Endothelial cell of umbilical vein (primary cell): ENCODE data around the gene HIGD2B. TPM values are rescaled to one million over a fixed set of nuclear protein-coding genes. Genes with fewer than 3 reads are reported as not detected.
A peak's percentile ranks its signal among the peaks of the same experiment; 100 is the strongest.
"Not testable (repeated sequence)": the region's sequence is repeated elsewhere in the genome, so short reads cannot be mapped to it uniquely, and the experiment has no call there.

Source experiments
- BruUV-seq: library from RNA; stranded (reverse); fragments of 400-500 nt; replicated peaks from 2 replicates; lab custom pipeline; 2021; lab: Mats Ljungman, UMichigan
- CTCF ChIA-PET: fragments of 300-600, 350-600 bp; sonication (Branson Sonifier 250); formaldehyde crosslinking; loops from one replicate; lab custom pipeline; 2021; ENCODE audit warnings: antibody characterized with exemption, inconsistent platforms; lab: Charles Lee
- POLR2A ChIA-PET: fragments of 300-600, 350-600 bp; sonication (Branson Sonifier 250); formaldehyde crosslinking; loops from one replicate; lab custom pipeline; 2021; ENCODE audit warnings: antibody characterized with exemption, inconsistent platforms; lab: Charles Lee
- DNase-seq: peaks from one replicate; pipeline ENCODE4 v3.0.0-alpha.2; 2011; ENCODE audit warnings: low read depth, low spot score
- FAIRE-seq: peaks from 2 replicates; lab custom pipeline; 2011; peaks lifted over from hg19 to GRCh38; lab: Jason Lieb, UNC
- H2AFZ ChIP-seq: 2 replicates; pipeline ENCODE4 v1.6.0; 2012; ENCODE audit warnings: low read depth, low read length, control low read depth, inconsistent platforms
- H3K27ac ChIP-seq: 2 replicates; pipeline ENCODE4 v1.5.1; 2011; ENCODE audit warnings: low read depth, mild to moderate bottlenecking, control low read depth, low read length, moderate library complexity; ENCODE audit not compliant: insufficient read depth
- H3K27me3 ChIP-seq, 2 experiments: 2 replicates each; pipeline versions ENCODE4 v1.6.0 to v1.6.1; 2011; ENCODE audit warnings: low read length in 2 of 2, mixed read lengths in 1 of 2; ENCODE audit not compliant: control insufficient read depth in 2 of 2, insufficient read depth in 2 of 2
- H3K36me3 ChIP-seq, 2 experiments: 2 replicates in 1 of 2; 3 replicates in 1 of 2; pipeline ENCODE4 v1.5.1; 2011; ENCODE audit warnings: low read length in 2 of 2, mild to moderate bottlenecking in 1 of 2, moderate library complexity in 1 of 2; ENCODE audit not compliant: control insufficient read depth in 2 of 2, insufficient read depth in 2 of 2; ENCODE audit errors: extremely low read depth in 1 of 2
- H3K4me1 ChIP-seq: 3 replicates; pipeline ENCODE4 v1.5.1; 2011; ENCODE audit warnings: mild to moderate bottlenecking, low read length; ENCODE audit not compliant: control insufficient read depth, insufficient read depth; ENCODE audit errors: extremely low read depth
- H3K4me2 ChIP-seq: 2 replicates; pipeline ENCODE4 v1.6.1; 2011; ENCODE audit warnings: low read length, control low read depth, mixed read lengths; ENCODE audit not compliant: insufficient read depth
- H3K4me3 ChIP-seq, 3 experiments: fragments of 200-600 bp in 1 of 3; sonication (generic), shearing (Covaris generic) in 1 of 3; replicated peaks in 1 of 3; 2 replicates each; pipeline ENCODE4 v1.5.1; 2011 to 2016; ENCODE audit warnings: control low read depth in 3 of 3, low read length in 3 of 3, mild to moderate bottlenecking in 2 of 3, inconsistent platforms in 1 of 3, low read depth in 1 of 3, moderate library complexity in 1 of 3; ENCODE audit not compliant: insufficient read depth in 1 of 3
- H3K79me2 ChIP-seq: 2 replicates; pipeline ENCODE4 v1.6.0; 2012; ENCODE audit warnings: low read length, inconsistent platforms; ENCODE audit not compliant: control insufficient read depth, insufficient read depth
- H3K9ac ChIP-seq: replicated peaks from 2 replicates; pipeline ENCODE3; 2011; ENCODE audit warnings: low read length, control low read depth; ENCODE audit not compliant: insufficient read depth; ENCODE audit errors: extremely low read depth
- H3K9me1 ChIP-seq: replicated peaks from 3 replicates; pipeline ENCODE4 v1.6.0; 2011; ENCODE audit warnings: mild to moderate bottlenecking, low read length; ENCODE audit not compliant: control insufficient read depth, insufficient read depth; ENCODE audit errors: extremely low read depth
- H3K9me3 ChIP-seq: replicated peaks from 2 replicates; pipeline ENCODE4 v1.5.1; 2012; ENCODE audit warnings: low read length, inconsistent platforms; ENCODE audit not compliant: control insufficient read depth, insufficient read depth
- H4K20me1 ChIP-seq: replicated peaks from 2 replicates; pipeline ENCODE3; 2011; ENCODE audit warnings: mild to moderate bottlenecking, low read length; ENCODE audit not compliant: control insufficient read depth, insufficient read depth; ENCODE audit errors: extremely low read depth
- CTCF ChIP-seq, 2 donors: IDR thresholded peaks; 1 replicate in 1 of 2; 2 replicates in 1 of 2; pipeline ENCODE4 v1.5.1; 2011; ENCODE audit warnings: low read length in 2 of 2, mild to moderate bottlenecking in 2 of 2, moderate library complexity in 2 of 2, control low read depth in 1 of 2, inconsistent platforms in 1 of 2, low read depth in 1 of 2; ENCODE audit not compliant: insufficient read depth in 1 of 2; ENCODE audit errors: extremely low read depth in 1 of 2
- dilution Hi-C: fragments of 300-500 bp; cut with MboI; formaldehyde crosslinking; loops from one replicate; pipeline ENCODE4 v1.15.0; 2019; ENCODE audit warnings: low sequenced_read_pairs; ENCODE audit not compliant: extremely low pct_ligation_motif_present
- intact Hi-C: fragments of 100-400 bp; cut with micrococcal nuclease; formaldehyde crosslinking; loops from one replicate; pipeline ENCODE4 v1.10.0; 2022
- polyA plus RNA-seq, 4 experiments: library from polyadenylated mRNA; depleted of rRNA in 3 of 4; stranded (reverse) in 3 of 4; unstranded in 1 of 4; fragments of >200 nt; gene quantifications; 2 replicates each; pipeline versions ENCODE4 v1.2.1 to v1.2.3, GENCODE V29; 2011 to 2012; ENCODE audit warnings: missing spikeins in 1 of 4
- total RNA-seq: library from RNA; stranded (reverse); gene quantifications from 2 replicates; pipeline ENCODE4 v1.2.3, GENCODE V29; 2021

The HIGD2B gene
- total and polyA plus RNA-seq, 2 donors (not counting 3 experiments of a cell fraction or from before 2014, with no cell fraction given) = not detected

GRCh38 chr15:72629068-72629570 lies 56.9 kb downstream of the HIGD2B start:
- H3K27me3 ChIP-seq, H3K79me2 ChIP-seq, H3K9me3 ChIP-seq, POLR2A ChIA-PET, H3K4me3 ChIP-seq, H3K36me3 ChIP-seq, H3K27ac ChIP-seq, BruUV-seq, FAIRE-seq, intact Hi-C loops, H3K4me2 ChIP-seq, H3K4me1 ChIP-seq, dilution Hi-C loops, H3K9me1 ChIP-seq, H3K9ac ChIP-seq, H4K20me1 ChIP-seq, H2AFZ ChIP-seq, DNase-seq: not testable (repeated sequence)
- CTCF ChIA-PET = interaction anchor here (0.6 to 1.0 kb wide), 3 partner anchors 29 to 885 kb away, joined by 3 to 4 read pairs (median 3); no protein-coding TSS in a partner anchor

- POLR2A ChIA-PET, H2AFZ ChIP-seq, H3K36me3 ChIP-seq, FAIRE-seq, H3K4me1 ChIP-seq, BruUV-seq, H3K9ac ChIP-seq, H3K9me1 ChIP-seq, H3K4me3 ChIP-seq, H3K27ac ChIP-seq, DNase-seq, intact Hi-C loops, H3K79me2 ChIP-seq, H4K20me1 ChIP-seq, dilution Hi-C loops, H3K4me2 ChIP-seq, H3K27me3 ChIP-seq, H3K9me3 ChIP-seq: not testable (repeated sequence)
- peak in 1 of 2 donors; percentile 15 for TF ChIP-seq CTCF (IDR thresholded peaks at IDR 0.05; ENCODE audit: extremely low read depth in 1 of 2, insufficient read depth in 1 of 2, low read depth in 1 of 2, low read length in 2 of 2)
- CTCF ChIA-PET = interaction anchor here (0.9 to 1.0 kb wide), 2 partner anchors 28 to 316 kb away, joined by 3 to 4 read pairs; no protein-coding TSS in a partner anchor
Observed at GRCh38 chr15:72628249-72629067, 57.5 kb downstream of the HIGD2B start.

GRCh38 chr15:72626153-72626552 lies 59.8 kb downstream of the HIGD2B start:
- POLR2A ChIA-PET, FAIRE-seq, H2AFZ ChIP-seq, H3K9me1 ChIP-seq, intact Hi-C loops, H3K27me3 ChIP-seq, BruUV-seq, dilution Hi-C loops, H3K9me3 ChIP-seq, H3K36me3 ChIP-seq, DNase-seq, H3K9ac ChIP-seq, H3K4me2 ChIP-seq, H3K27ac ChIP-seq, H4K20me1 ChIP-seq, H3K4me1 ChIP-seq, H3K4me3 ChIP-seq, H3K79me2 ChIP-seq, CTCF ChIA-PET: not testable (repeated sequence)
